Dermis blood vessel endothelial cell (primary cell): ENCODE measurements around the gene CELF4. TPM values are rescaled to one million over a fixed set of nuclear protein-coding genes. Genes with fewer than 3 reads are reported as not detected.

Source experiments
- DNase-seq: peaks from one replicate; pipeline ENCODE4 v3.0.0; 2010
- total RNA-seq: library from RNA; depleted of rRNA; stranded (reverse); fragments of >200 nt; gene quantifications from 2 replicates; pipeline ENCODE4 v1.2.3, GENCODE V29; 2014

Gene CELF4
- total RNA-seq, 1 donor from 2014 or later, result not detected

DNA sequence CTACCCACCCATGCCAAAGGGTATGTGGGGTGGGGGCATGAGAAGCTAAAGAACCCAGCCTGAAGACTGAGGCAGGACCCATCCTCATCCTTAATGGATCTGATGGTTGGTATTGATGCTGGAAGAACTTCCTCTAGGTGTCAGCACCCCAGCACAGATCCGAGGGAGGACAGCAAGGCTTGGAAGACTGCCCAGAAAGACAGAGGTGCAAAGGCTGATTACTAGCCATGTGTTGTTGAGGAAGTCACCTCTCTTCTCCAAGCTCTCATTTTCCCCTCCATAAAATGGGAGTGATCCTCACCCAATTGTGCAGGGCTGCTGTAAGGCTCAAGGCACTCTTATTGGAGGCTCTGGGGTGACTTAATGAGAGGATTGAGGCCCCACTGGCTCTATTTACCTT is 256.5 kb downstream of the CELF4 start:
- no peak for DNase-seq

DNA sequence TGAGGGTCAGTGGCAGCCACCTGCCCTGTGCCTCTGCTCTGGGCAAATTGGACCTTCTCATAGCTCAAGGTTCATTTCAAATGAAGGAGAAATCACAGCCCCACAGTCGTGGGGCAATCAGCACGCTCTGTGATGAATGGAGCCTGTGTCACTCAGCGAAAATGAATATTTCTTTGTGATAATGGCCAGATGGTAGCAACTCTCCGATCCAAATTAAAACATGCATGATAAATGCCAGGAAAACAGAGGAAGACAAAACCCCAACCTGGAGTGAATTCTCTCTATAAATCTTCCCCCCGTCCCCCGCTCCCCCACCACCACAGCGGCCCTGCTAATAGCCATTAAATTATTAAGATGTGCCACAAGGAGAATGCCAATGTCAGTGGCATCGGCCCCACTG is 258.4 kb downstream of the CELF4 start:
- no peak for DNase-seq

DNA sequence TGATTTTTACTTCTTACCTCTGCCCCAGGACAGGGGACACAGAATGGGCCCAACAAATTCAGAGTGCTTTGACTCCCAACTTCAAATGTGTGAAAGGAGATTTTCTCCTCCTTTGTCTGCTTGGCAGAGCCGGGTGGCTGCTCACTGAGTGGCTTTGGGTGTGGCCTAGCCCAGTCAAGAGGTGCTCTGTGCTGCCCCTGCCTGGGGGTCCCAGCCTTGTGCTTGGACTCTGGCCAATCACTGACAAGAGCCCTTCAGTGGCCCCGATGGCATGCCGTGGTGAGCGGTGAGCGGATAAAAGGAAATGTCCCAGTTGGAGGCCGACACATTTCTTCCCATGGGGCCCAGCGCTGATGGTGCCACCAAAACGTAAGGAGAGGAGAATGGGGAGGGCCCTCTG is 259.2 kb downstream of the CELF4 start:
- no peak for DNase-seq

GRCh38 chr18:37305066-37305465 is 260.5 kb downstream of the CELF4 start:
- no peak for DNase-seq

DNA sequence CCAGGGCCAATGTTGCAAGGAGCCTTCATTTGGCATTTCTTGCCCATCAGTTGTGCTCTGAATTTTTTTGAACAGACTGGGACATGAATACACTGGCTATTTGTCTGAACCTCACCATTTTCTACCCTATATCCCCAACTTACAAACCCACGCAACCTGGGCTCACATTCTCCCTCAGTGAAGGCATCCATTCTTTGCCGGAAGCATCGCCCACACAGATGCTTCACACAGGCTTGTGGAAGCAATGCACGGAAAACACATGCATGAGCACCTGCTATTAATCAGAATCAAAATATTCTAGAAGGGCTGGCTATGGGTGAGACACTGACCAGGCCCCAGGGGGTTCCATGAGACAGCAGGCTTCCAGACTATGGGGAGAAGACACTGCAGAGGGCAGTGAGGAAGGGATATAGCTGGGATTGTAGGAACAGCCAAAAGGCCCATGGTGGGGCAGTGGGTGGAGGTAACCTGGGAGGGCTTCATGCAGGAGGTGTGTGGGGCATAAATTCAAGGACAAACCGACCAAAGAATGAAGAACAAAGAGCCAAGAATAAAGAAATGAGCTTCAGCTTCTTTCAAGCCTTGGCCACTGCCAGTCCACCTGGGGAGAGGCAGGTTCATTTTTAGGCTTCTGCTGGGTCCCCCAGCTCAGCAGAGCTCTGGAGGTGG is 261.5 kb downstream of the CELF4 start:
- DNase-seq, result no peak

DNA sequence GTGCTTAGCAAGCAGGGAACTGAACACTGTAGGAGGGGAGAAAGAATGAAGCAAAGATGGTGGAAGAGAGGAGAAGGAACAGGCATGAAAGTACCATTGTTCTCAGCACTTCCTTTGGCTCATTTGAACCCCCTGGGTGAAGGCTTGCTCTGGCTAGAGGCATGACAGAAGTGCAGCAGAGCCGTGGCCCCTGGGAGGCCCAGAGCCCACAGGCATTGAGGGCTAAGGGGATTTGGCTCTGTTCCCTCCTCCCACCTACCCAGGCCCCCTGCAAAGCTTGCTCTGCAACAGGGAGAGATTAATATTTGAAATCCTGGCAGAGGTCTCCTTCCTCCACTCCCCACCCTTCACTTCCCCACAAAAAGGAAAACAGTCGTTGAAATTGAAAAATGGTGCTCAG is 262.6 kb downstream of the CELF4 start:
- DNase-seq, result no peak

GRCh38 chr18:37302519-37302918 is 263.1 kb downstream of the CELF4 start:
- no peak for DNase-seq

- DNase-seq, result peak; percentile 96
Measured at GRCh38 chr18:37299471-37300304, 265.9 kb downstream of the CELF4 start.

- DNase-seq, result no peak
Measured at GRCh38 chr18:37298816-37299215, 266.8 kb downstream of the CELF4 start.

GRCh38 chr18:37297106-37297505 is 268.5 kb downstream of the CELF4 start:
- no peak for DNase-seq

DNA sequence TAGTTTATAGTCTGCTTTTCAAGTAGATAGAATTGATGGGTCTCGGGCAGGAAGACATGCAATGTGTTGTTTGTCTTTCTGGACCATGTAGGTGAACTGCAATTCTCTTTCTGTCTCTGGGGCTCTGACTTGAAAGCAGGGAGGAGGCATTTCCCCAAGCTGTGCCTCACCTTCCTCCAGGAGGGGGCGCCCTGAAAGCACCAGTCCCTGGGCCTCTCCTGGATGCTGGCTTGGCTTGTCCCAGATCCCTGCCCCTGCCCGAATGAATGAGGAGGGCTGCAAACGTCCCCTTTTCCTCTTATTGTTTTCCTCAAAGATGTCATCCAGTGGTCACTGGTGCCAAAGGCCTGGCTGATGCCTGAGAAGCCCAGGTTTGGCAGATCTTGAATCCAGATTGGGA is 270.6 kb downstream of the CELF4 start:
- DNase-seq, result peak; percentile 41

- no peak for DNase-seq
Measured at GRCh38 chr18:37293359-37293758, 272.2 kb downstream of the CELF4 start.

DNA sequence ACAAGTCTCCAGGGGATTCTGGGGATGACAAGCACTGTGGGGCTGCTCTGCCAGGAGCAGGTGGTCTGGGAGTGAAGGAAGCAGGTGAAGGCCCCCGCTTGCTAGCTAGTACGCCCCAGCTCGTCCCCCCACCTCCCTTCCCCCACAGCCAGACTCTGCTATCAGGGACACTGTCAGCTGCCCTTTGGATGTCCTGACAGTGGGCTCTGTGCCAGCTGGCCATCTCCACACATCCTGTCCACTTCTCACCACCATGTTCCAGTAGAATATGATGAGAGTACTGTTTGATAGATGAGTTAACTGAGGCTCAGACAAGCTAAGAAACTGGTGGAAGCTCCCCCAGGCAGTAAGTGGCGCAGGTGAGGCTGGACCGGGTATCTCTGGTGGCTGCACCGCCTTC is 276.2 kb downstream of the CELF4 start:
- DNase-seq, result no peak

DNA sequence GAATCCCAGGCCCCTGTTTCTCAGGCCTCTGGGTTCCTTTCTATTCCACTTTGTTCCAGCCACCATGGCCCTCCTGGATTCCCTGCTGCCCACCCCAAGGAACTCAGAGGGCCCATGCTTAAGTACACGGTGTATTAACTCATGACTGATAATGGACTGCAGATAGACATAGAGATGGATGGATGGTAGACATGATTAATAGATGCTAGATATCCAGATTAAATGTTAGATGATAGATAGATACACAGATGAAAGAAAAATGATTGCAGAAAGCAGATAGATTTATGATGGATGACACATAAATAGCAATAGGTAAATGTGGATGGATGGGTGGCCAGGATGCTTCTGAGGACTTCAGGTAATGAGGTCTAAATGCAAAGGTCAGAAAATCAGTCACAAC is 278.0 kb downstream of the CELF4 start:
- no peak for DNase-seq

GRCh38 chr18:37286801-37287200 is 278.8 kb downstream of the CELF4 start:
- no peak for DNase-seq

GRCh38 chr18:37285825-37286224 is 279.8 kb downstream of the CELF4 start:
- no peak for DNase-seq

DNA sequence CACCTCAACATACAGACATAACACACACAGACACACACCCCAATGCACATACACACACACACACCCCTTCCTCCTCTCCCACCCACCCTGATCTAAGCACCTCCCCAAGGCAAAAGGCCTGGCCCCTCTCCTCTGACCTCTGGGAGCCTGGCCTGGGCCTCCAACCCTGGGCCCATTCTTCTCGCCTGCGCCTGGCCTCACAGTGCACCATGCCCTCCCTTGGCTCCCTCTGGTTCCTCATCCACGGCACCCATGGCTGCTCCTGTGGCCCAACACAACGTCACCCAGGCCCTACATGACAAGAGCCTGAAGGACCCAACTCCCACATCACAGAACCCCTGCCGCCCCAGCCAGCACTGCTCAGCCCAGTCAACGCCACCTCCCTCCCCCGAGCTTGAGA is 281.3 kb downstream of the CELF4 start:
- no peak for DNase-seq

DNA sequence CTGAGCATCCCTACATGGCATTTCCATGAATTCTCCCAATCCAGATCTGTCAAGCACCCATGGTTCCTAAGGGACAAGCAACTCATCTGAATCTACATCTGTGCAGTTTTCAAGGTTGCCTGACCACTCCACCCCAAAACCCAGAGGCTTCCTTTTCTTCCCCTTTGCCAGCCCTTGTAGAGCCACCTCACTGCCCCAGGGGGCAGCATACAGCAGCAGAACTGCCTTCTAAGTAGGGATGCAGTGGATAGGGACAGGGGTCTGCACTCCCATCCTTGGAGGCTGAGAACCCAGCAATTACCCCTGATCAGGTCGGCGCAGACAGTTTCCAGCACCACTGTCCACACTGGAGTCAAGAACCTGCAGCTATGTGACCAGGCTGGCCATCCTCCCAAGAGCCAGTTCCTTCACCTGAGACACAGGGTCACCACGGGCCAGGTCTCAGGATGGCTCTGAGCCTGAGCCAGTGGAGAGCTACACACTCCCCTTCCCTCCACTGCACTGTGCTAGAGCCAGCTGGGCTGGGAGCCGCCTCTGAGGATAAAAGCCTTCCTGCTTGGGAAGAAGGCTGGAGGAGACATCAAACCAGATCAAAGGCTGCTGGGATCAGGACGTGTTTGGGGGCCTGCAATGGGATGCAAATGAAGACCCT is 283.1 kb downstream of the CELF4 start:
- DNase-seq, result peak; percentile 9

- no peak for DNase-seq
Measured at GRCh38 chr18:37280701-37281393, 284.8 kb downstream of the CELF4 start.

DNA sequence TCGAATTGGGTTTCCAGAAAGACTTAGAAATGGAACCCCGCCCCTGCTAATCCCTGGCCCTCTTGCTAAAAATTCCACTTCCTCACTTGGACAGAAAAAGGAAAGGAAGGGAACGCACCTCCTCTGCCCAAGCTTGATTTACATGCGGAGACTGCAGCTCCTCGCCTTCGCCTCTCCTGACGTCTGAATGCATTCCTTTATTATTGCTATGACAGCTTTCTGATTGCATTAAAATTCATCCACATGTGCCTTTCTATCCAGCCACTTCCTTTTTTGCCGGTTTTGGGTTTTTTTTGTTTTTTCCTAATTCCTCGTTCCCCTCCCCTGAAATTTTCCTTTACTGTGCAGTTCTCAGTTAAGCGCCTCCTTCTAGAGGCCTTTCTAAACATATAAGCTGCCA is 287.8 kb downstream of the CELF4 start:
- no peak for DNase-seq

GRCh38 chr18:37276111-37276890 is 289.3 kb downstream of the CELF4 start:
- DNase-seq, result no peak

DNA sequence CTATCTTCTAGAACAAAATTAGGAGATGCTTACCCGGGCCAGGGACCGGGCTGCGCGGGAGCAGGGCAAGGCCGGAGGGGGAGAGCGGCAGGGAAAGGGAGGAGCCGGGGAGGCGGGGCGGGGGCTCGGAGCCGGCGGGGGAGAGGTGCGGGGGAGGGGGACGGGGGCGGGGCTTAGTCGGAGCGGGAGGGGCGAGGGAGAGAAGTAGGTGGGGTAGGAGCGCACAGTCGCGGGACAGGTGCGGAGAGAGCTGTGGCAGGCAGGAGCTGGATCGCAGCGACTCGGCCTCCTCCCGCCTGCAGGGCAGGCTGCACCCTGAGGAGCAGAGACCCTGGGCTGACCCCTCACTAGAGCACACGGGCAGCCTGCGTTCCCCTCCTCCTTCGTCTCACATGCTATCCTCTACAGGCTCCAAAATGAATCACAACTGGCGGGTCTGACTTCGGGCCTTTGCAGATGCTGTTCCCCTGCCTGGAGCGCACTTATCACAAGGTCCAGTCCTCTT is 290.3 kb downstream of the CELF4 start:
- DNase-seq, result no peak
